HG03432 (cell line): ENCODE measurements around the gene CAPN10.

Source experiments
- ATAC-seq: cut with Tn5 transposase; IDR thresholded peaks from one replicate; pipeline ENCODE4 v1.9.1; 2021; ENCODE audit warnings: mild to moderate bottlenecking, moderate library complexity; ENCODE audit not compliant: unreplicated experiment

The CAPN10 gene

DNA sequence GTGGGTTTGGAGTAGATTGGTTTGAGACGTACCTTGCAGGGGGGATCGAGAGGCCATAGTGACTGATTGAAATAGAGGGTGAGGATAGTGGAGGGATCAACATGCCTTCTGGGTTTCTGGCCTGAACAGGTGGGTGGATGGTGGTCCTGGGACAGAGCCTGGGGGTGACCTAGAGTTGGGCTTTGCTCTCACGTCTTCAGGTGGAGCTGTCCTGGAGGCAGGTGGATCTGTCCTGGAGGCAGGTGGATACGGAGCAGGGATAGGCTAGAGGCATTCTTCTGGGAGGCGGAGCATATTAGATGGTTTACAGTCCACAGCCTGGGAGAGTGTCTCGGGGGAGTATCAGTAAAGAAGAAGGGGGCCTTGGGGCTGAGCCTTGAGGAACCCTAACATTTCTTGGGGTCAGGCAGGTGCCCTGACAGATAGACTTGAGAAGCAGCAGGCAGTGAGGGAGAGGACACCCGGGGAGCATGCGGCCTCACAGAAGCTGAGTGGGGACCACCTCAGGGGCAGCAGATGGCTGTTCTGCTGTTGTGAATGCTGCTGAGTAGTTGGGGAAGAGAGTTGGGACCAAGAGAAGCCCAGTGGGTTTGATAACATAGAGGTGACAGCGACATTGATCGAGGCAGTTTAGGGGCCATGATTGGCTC, 1.6 kb downstream of the CAPN10 start:
- no peak for ATAC-seq

DNA sequence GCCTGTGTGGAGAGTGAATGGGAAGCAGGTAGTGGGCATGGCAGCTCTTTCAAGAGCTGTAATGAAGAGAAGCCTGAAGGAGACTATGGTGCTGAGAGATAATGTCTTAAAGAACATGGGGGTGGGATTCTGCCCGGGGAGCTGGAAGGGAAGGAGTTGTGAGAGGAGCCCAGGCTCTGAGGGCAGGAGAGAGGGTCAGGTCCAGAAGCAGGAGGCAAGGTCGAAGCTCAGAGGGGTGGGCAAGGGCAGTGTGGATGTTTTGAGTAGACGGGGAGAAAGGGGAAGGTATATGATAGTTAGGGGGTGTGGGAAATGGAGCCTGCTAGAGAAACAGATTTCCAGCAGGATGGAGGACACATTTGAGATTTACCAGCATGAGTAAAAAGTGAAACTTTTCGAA, 2.1 kb downstream of the CAPN10 start:
- ATAC-seq = no peak

DNA sequence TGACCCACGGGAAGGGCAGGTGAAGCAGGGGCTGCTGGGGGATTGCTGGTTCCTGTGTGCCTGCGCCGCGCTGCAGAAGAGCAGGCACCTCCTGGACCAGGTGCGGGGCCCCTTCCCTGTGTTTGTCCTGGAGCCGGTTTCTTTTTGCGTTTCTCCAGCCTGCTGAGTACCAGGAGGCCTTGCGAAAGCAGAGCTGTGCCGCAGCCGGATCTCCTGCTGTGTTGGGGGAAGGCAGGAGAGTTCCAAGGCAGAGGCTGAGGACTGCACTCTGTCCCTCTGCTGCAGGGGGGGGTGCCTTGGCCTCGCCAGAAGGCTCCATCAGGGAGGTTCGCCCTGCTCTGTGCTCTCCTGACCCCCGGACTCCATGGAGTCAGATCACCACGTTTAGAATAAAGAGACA, 2.8 kb downstream of the CAPN10 start:
- no peak for ATAC-seq

DNA sequence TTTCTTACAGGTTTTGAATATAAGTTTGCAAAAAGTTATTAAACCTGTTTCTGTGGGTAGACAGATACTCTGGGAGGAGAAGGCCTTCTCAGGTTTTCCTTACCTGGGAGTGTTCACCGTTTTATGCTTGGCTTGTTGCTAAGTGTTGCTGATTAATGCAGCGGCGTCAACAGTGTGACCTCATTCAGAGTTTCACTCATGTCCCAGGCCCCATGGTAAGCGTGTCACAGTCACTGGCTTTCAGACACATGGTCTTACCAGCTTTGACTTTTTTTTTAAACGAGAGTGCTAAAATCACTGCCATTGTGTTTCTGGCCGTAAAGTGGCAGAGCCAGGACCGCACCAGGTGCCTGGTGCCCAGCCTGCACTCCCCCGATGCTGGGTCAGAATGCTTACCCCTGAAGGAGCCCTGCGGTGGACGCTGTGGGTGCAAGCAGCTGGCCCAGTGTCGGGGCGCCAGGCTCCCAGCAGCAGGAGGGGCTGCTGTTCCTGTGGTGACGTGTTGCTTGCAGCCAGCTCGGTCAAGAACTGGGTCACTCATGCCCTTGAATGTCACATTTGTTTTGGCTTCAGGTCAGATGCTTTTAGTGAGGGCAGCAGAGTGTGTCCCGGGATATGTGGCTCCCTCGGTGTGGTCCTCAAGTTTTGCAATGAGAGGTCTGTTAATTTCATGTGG, 3.5 kb downstream of the CAPN10 start:
- ATAC-seq = no peak

DNA sequence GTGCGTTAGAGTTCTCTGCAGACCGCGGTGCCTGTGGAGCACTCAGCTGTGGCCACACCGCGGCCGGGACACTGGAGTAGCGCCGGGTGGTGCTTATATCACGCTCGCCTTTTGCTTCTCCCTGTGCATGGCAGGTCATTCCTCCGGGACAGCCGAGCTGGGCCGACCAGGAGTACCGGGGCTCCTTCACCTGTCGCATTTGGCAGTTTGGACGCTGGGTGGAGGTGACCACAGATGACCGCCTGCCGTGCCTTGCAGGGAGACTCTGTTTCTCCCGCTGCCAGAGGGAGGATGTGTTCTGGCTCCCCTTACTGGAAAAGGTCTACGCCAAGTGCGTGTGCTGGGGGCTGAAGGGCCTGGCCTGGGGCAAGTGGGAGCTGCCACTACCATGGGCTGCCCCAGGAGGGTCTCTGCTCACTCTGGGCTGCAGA, 4.2 kb downstream of the CAPN10 start:
- no peak for ATAC-seq

DNA sequence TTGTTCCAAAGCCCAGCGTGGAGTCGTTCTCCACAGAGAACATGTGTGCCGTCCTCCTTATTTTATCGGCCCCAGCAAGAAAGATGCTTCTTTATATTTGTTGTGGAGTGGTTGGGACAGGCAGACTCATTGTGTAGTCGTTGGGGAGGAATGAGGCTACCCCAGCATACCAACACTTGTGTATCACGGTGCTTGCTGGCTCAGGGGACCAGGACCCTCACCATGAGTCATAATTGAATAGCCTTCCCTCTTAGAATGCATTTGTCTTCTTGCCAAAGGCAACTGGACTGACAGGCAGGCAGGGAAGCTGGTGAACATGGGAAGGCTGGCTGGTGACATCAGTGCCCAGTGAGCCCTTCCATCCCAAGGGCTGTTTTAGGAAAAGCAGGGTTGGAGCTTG, 4.7 kb downstream of the CAPN10 start:
- no peak for ATAC-seq

DNA sequence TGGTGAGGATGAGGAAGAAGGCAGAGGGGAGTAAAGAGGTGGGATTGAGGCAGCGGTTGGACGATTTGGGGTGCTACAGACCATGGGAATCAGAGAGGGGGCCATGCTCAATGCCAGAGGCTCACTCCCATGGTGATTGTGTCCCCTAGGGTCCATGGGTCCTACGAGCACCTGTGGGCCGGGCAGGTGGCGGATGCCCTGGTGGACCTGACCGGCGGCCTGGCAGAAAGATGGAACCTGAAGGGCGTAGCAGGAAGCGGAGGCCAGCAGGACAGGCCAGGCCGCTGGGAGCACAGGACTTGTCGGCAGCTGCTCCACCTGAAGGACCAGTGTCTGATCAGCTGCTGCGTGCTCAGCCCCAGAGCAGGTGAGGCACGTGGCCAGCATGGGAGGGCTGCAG, 5.2 kb downstream of the CAPN10 start:
- no peak for ATAC-seq

DNA sequence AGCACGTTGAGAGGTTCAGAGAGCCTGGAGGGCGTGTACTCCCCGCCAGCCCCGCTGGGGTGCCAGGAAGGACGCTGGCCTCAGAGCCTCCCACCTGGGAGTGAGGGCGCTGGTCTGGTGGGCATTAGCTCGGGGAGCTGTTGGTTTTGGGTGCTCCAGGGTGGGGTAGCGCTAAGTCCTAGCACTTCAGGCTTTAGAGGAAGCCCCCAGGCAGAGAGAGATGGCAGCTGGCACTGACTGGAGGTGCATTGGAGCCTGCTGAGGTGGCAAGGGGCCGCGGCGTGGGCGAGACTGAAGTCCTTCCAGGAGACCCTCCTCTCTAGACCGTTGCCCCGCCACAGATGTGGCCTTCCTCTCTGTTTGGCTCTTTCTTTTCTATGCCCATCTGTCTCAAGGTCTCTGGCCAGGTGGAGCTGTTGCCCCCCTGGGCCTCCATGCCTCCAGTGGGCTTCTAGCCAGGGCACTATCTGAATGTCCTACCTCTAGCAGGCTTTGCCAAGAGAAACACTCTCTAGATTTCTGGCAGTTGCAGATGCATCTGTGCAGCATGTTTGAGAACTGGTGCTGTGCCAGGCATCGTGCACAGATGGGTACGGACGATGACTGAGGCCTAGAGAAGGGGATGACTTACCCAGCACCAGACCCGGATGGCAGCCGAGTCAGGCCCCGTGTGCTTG, 6.6 kb downstream of the CAPN10 start:
- ATAC-seq = no peak

DNA sequence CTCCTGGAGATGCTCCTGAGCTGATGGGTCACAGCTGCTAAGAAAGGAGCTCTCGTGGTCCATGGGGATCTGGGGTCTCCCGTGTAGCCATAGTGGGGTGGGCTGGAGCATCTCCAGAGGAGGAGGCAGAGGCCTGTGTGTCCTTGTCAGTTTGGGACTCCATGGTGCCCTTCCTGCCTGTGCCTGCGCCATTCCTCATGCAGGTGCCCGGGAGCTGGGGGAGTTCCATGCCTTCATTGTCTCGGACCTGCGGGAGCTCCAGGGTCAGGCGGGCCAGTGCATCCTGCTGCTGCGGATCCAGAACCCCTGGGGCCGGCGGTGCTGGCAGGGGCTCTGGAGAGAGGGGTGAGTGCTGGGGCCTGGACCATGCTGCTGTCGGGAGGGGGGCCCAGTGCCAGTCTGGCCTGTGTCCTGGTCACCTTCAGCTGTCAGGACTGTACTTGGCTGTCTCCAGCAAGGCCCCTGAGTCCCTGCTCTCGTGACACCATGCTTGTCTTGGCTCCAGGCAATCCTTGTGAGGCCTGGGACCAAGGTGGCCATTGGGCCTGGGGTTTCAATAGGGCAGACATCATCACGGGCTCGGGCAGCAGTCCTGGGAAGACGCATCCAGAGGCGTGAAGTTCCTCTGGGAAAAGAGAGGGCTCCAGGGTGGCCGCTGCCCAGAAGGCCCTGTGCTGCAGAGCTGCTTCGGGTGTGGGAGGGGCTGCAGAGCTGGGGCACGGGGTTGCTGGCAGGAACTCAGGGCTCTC, 7.3 kb downstream of the CAPN10 start:
- ATAC-seq = no peak

DNA sequence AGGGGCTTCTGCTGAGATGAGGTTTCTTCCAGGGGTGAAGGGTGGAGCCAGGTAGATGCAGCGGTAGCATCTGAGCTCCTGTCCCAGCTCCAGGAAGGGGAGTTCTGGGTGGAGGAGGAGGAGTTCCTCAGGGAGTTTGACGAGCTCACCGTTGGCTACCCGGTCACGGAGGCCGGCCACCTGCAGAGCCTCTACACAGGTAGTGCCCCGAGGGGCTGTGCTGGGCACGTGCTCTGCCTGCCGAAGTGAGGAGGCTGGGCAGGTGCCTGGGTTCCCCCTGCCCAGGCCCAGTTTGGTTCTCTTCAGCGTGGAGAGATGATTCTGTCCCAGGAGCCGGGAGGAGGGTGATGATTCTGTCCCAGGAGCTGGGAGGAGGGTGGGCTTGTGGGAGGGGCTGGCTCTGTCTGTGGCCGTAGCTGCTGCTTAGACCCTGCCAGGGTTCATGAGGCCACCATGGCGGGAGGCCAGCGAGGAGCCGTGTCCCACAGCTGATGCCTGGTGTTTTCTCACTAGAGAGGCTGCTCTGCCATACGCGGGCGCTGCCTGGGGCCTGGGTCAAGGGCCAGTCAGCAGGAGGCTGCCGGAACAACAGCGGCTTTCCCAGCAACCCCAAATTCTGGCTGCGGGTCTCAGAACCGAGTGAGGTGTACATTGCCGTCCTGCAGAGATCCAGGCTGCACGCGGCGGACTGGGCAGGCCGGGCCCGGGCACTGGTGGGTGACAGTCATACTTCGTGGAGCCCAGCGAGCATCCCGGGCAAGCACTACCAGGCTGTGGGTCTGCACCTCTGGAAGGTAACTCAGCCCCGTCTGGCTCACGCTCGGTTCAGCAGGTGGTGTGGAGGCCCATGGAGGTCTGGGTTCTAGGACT, 8.2 kb downstream of the CAPN10 start:
- no peak for ATAC-seq

DNA sequence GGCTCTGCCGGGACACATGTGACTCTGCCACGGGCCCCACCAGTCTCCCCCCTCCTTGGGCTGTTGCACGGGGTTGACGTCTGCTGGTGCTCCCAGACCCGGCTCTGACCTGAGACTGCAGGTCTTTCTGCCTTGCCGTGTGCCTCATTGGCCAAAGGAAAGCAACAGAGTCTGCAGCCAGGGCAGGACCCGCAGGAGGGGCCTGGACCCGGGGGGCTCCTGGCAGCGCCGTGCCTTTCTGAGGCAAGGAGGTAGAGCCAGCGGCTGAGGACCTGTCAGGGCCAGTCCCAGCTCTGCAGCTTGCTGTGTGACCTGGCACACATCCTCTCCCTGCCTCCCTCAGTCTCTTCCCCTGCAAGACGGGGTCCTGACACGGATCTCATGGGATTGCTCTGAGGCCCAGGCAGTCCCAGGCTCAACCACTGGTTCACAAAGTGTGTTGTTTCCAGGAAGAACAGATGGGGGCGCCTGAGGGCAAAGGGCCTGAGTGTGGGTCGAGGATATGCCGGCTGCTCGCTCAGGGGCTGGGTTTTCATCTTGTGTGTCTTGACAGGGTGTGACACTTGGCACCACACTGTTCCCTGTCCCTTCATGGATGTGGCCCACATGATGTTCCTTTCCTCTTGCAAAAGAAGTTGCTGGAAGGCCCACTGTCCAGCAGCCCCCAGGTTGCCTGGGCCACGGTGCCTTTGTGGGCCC, 9.0 kb downstream of the CAPN10 start:
- ATAC-seq = no peak

DNA sequence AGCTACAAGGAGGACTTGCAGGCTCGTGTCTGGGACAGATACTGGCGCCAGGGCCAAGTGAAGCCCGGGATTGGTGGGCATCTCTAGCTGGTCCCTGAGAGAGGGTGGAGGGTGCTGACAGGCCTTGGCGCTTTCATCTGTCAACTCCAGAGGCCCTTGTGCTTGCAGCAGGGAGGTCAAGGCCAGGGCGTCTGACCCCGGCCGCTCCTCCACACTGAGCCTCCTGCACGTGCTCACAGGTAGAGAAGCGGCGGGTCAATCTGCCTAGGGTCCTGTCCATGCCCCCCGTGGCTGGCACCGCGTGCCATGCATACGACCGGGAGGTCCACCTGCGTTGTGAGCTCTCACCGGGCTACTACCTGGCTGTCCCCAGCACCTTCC, 9.5 kb downstream of the CAPN10 start:
- ATAC-seq = no peak

DNA sequence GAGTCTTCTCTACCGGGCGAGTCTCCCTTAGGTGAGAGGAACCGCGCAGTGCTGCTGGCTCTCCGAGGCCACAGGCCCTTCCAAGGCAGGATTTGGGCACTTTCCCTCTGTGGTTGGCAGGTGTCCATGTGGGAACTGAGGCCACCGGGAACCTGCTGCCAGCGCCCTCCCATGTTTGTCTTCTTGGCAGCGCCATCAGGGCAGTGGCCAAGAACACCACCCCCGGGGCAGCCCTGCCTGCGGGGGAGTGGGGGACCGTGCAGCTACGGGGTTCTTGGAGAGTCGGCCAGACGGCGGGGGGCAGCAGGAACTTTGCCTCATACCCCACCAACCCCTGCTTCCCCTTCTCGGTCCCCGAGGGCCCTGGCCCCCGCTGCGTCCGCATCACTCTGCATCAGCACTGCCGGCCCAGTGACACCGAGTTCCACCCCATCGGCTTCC, 10.0 kb downstream of the CAPN10 start:
- ATAC-seq = no peak

DNA sequence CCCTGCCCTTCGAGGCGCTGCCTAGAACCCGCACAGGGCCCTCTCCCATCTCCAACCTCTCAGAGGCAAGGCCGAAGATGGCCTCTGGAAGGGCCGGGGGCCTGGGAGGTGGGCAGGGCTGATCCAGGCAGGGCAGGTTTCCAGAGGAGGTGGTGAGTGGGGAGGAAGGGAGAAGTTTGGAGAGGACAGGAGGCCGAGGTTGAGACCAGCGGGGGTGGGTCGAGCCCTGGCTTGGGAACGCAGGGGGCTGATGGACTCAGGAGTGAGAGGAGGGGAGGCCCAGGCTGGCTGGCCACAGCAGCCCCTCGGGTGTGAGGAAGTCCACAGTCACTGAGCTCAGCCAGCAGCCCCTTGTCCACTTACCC, 10.5 kb downstream of the CAPN10 start:
- no peak for ATAC-seq

DNA sequence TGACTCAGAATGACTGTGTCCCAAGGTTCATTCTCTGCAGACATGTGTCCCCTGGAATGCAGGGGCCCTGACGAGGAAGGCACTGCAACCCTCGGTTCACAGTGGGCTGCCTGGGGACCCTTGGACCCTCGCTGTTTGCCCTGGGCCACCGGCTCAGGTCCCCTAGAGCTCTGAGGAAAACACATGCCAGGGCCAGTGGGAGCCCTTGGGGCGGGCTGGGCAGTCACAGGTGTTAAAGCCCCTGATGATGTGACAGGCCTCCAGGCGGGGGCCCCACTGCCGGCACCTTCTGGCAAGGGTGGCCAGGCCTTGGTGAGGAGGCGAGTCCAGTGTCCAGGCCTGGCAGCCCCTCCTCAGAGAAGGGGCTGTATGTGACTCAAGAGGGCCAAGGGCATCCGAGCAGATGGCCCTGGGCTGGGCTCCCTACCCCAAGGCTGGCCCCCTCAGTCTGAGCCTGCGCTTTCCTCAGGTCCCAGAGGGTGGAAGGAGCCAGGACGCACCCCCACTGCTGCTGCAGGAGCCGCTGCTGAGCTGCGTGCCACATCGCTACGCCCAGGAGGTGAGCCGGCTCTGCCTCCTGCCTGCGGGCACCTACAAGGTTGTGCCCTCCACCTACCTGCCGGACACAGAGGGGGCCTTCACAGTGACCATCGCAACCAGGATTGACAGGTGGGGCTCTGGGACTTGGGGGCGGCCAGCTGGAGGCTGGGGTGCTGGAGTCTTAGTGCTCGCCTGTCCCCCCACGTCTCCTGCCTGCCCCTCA, 11.1 kb downstream of the CAPN10 start:
- ATAC-seq = no peak

DNA sequence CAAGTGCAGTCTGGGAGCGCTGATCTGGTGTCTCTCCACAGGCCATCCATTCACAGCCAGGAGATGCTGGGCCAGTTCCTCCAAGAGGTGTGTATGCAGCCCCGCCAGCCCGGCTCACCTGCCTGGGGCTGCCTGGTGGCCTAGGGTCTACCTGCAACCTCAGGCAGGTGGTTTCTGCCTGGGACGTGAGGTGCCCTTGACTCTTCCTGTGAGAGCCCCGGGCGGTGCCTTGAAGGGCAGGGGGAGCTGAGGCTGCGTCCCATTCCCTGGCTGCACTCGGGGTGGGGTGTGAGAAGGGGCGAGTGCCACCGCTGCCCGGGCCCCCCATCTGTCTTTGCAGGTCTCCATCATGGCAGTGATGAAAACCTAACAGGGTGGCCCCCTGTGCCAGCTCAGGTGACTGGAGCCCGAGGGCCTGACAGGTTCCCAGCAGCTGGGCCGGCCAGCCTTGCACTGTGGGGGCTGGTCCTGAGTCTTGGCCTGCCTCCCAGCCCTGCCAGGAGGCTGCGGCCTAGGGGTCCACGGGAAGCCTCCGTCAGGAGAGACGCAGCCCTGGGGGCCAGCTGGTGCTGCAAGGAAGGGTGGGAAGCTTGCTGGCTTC, 11.9 kb downstream of the CAPN10 start:
- no peak for ATAC-seq

DNA sequence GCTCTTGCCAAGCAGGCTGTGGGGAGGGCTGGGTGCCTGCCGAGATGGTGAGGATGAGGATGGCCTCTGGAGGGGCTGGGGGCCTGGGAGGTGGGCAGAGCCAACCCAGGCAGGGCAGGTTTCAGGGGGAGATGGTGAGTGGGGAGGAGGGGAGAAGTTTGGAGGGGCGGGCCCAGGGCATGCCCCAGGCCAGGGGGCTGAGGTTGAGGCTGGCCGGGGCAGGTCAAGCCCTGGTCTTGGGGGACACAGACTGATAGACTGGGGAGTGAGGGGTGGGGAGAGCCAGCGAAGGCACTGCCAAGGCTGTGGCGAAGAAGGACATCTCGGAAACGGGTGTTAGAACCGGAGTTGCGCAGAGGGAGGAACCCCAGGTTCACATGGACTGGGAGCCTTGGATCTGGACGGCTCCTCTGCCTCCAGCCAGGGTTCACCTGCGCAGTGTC, 12.6 kb downstream of the CAPN10 start:
- ATAC-seq = no peak

DNA sequence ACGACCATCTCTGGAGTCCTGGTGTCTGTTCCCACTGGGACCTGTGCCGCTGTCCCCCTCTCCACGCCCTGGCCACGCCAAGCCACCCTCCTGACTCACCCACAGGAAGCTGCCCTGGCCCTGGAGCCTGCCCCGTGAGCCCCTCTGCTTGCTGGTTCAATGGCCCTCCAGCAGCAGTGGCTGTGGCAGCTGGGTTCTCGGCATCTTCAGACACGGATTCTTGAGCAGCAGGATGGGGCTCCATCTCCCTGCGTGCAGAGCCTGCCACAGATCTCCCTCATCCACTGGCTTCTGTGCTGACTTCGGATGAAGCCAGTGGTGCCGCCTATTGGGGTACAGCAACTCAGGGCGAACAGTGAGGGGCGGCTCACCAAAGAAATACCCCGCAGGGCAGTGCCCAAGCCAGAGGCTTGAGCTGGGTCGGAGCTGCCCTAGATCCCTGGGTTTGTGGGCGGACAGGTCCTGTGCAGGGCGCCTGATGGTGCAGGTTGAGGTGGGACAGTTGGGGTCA, 14.0 kb downstream of the CAPN10 start:
- ATAC-seq = no peak
